ENCODE measurements around the gene IGSF21.

Gene IGSF21

GRCh38 chr1:18238190-18238589, 130.6 kb downstream of the IGSF21 start:
- Histone ChIP-seq H3K27me3 (ENCODE audit: control insufficient read depth, low read length) (0 out of 2 replicates have a peak, but pooled peaks cover 3% of the 10 kb centered on the region), H3K79me2 (ENCODE audit: control insufficient read depth, low read length) (no peaks in the 10 kb centered on the region), H3K27ac (ENCODE audit: low read depth, low read length) (no peak overlapping the region), H3K4me2 (ENCODE audit: low read length) (no peak overlapping the region), H3K36me3 (ENCODE audit: control insufficient read depth, low read length) (no peaks in the 10 kb centered on the region), H3K9me3 (ENCODE audit: control insufficient read depth, insufficient read depth, low read length) (no peaks in the 10 kb centered on the region), H3K4me1 (ENCODE audit: control insufficient read depth, low read length) (no peaks in the 10 kb centered on the region), H3K9me2 (replicated peaks; ENCODE audit: control insufficient read depth, low read length) (no peaks in the 10 kb centered on the region), H3K4me3 (ENCODE audit: low read length) (no peak overlapping the region), H3F3A (ENCODE audit: control insufficient read depth, insufficient read depth) (no peaks in the 10 kb centered on the region), H4K20me1 (ENCODE audit: control insufficient read depth, insufficient read depth, low read depth, low read length) (0 out of 2 replicates have a peak, but pooled peaks cover 2% of the 10 kb centered on the region)
- TF ChIP-seq EZH2phosphoT487 (IDR thresholded peaks at IDR 0.05; ENCODE audit: borderline replicate concordance, low read length) (no peak), CTCF (IDR thresholded peaks at IDR 0.05; ENCODE audit: low read depth, low read length, poor library complexity, severe bottlenecking) (no peak)

GRCh38 chr1:18239671-18240070, 132.1 kb downstream of the IGSF21 start:
- H4K20me1 ChIP-seq (ENCODE audit: control insufficient read depth, insufficient read depth, low read depth, low read length) = 0 out of 2 replicates have a peak, but pooled peaks cover 2% of the 10 kb centered on the region
- no peaks in the 10 kb centered on the region for H3K9me3 ChIP-seq (ENCODE audit: control insufficient read depth, insufficient read depth, low read length)
- no peaks in the 10 kb centered on the region for H3K9me2 ChIP-seq (replicated peaks; ENCODE audit: control insufficient read depth, low read length)
- H3F3A ChIP-seq (ENCODE audit: control insufficient read depth, insufficient read depth) = no peaks in the 10 kb centered on the region
- no peak overlapping the region for H3K27ac ChIP-seq (ENCODE audit: low read depth, low read length)
- H3K4me2 ChIP-seq (ENCODE audit: low read length) = no peak overlapping the region
- H3K4me1 ChIP-seq (ENCODE audit: control insufficient read depth, low read length) = no peaks in the 10 kb centered on the region
- H3K27me3 ChIP-seq (ENCODE audit: control insufficient read depth, low read length) = 0 out of 2 replicates have a peak, but pooled peaks cover 3% of the 10 kb centered on the region
- no peak overlapping the region for H3K4me3 ChIP-seq (ENCODE audit: low read length)
- no peaks in the 10 kb centered on the region for H3K36me3 ChIP-seq (ENCODE audit: control insufficient read depth, low read length)
- TF ChIP-seq CTCF (IDR thresholded peaks at IDR 0.05; ENCODE audit: low read depth, low read length, poor library complexity, severe bottlenecking) (no peak), EZH2phosphoT487 (IDR thresholded peaks at IDR 0.05; ENCODE audit: borderline replicate concordance, low read length) (no peak)
- H3K79me2 ChIP-seq (ENCODE audit: control insufficient read depth, low read length) = no peaks in the 10 kb centered on the region

- Histone ChIP-seq H3K9me3 (ENCODE audit: control insufficient read depth, insufficient read depth, low read length) (no peaks in the 10 kb centered on the region), H3K4me3 (ENCODE audit: low read length) (no peak overlapping the region)
Observed at GRCh38 chr1:18240906-18241305, 133.3 kb downstream of the IGSF21 start.

More at GRCh38 chr1:18240906-18241305, 133.3 kb downstream of the IGSF21 start:
- Histone ChIP-seq H3K27ac (ENCODE audit: low read depth, low read length) (no peak overlapping the region), H3K79me2 (ENCODE audit: control insufficient read depth, low read length) (no peaks in the 10 kb centered on the region), H3K36me3 (ENCODE audit: control insufficient read depth, low read length) (no peaks in the 10 kb centered on the region), H3F3A (ENCODE audit: control insufficient read depth, insufficient read depth) (no peaks in the 10 kb centered on the region), H3K4me1 (ENCODE audit: control insufficient read depth, low read length) (no peaks in the 10 kb centered on the region), H3K9me2 (replicated peaks; ENCODE audit: control insufficient read depth, low read length) (no peaks in the 10 kb centered on the region), H4K20me1 (ENCODE audit: control insufficient read depth, insufficient read depth, low read depth, low read length) (0 out of 2 replicates have a peak, but pooled peaks cover 2% of the 10 kb centered on the region), H3K4me2 (ENCODE audit: low read length) (no peak overlapping the region), H3K27me3 (ENCODE audit: control insufficient read depth, low read length) (0 out of 2 replicates have a peak, but pooled peaks cover 3% of the 10 kb centered on the region)
- TF ChIP-seq EZH2phosphoT487 (IDR thresholded peaks at IDR 0.05; ENCODE audit: borderline replicate concordance, low read length) (no peak), CTCF (IDR thresholded peaks at IDR 0.05; ENCODE audit: low read depth, low read length, poor library complexity, severe bottlenecking) (no peak)
